ENCODE data around the gene RNF39. TPM values are rescaled to one million over a fixed set of nuclear protein-coding genes. Genes with fewer than 3 reads are reported as not detected.

The RNF39 gene
- total RNA-seq, 2 experiments from 2014 or later = not detected

GRCh38 chr6:30093951-30094661 is 18.5 kb upstream of the RNF39 start:
- Histone ChIP-seq H3K4me3 (ENCODE audit: low read depth, low read length, poor library complexity, severe bottlenecking) (no peak overlapping the region), H3K27ac (ENCODE audit: low read depth, low read length, poor library complexity, severe bottlenecking) (no peak overlapping the region), H3K36me3 (ENCODE audit: insufficient read depth, low read length) (no peaks in the 10 kb centered on the region), H4K20me1 (ENCODE audit: insufficient read depth, low read length) (no peaks in the 10 kb centered on the region), H3K4me2 (ENCODE audit: low read length) (no peak overlapping the region), H2AFZ (ENCODE audit: low read length) (no peak overlapping the region), H3K79me2 (ENCODE audit: insufficient read depth, low read depth, low read length) (no peaks in the 10 kb centered on the region), H3K9me3 (ENCODE audit: low read length) (no peaks in the 10 kb centered on the region), H3K4me1 (ENCODE audit: insufficient read depth, low read length, poor library complexity, severe bottlenecking) (no peaks in the 10 kb centered on the region), H3K9me2 (ENCODE audit: insufficient read depth, low read length) (no peaks in the 10 kb centered on the region)
- no TSS peak for BruUV-seq (replicated peaks)
- ChIA-PET CTCF (ENCODE audit: unreplicated experiment) (interaction anchor here (0.7 kb wide), 1 partner anchor 27 kb away, joined by 3 read pairs; the partner anchor contains the start of gene PPP1R11), POLR2A (no interaction called here)
- no peak for DNase-seq (ENCODE audit: low spot score)
- TF ChIP-seq CTCF (conservative IDR thresholded peaks at IDR 0.05; ENCODE audit: low read length) = no peak
- no peak for TF ChIP-seq EZH2phosphoT487 (IDR thresholded peaks at IDR 0.05; ENCODE audit: borderline replicate concordance, low read depth, low read length)
- intact Hi-C loops (cut with micrococcal nuclease; ENCODE audit: unreplicated experiment) = no loop called here

- Histone ChIP-seq H3K9me2 (ENCODE audit: insufficient read depth, low read length) (no peaks in the 10 kb centered on the region), H4K20me1 (ENCODE audit: insufficient read depth, low read length) (no peaks in the 10 kb centered on the region), H2AFZ (ENCODE audit: low read length) (no peak overlapping the region), H3K79me2 (ENCODE audit: insufficient read depth, low read depth, low read length) (no peaks in the 10 kb centered on the region), H3K36me3 (ENCODE audit: insufficient read depth, low read length) (no peaks in the 10 kb centered on the region), H3K4me2 (ENCODE audit: low read length) (no peak overlapping the region), H3K4me3 (ENCODE audit: low read depth, low read length, poor library complexity, severe bottlenecking) (no peak overlapping the region), H3K9me3 (ENCODE audit: low read length) (no peaks in the 10 kb centered on the region), H3K4me1 (ENCODE audit: insufficient read depth, low read length, poor library complexity, severe bottlenecking) (no peaks in the 10 kb centered on the region), H3K27ac (ENCODE audit: low read depth, low read length, poor library complexity, severe bottlenecking) (no peak overlapping the region)
- BruUV-seq (replicated peaks) = no TSS peak
- intact Hi-C loops (cut with micrococcal nuclease; ENCODE audit: unreplicated experiment) = no loop called here
- DNase-seq (ENCODE audit: low spot score) = no peak
- ChIA-PET POLR2A (no interaction called here), CTCF (ENCODE audit: unreplicated experiment) (no interaction called here)
- TF ChIP-seq EZH2phosphoT487 (IDR thresholded peaks at IDR 0.05; ENCODE audit: borderline replicate concordance, low read depth, low read length) (no peak), CTCF (conservative IDR thresholded peaks at IDR 0.05; ENCODE audit: low read length) (no peak)
Observed at GRCh38 chr6:30092852-30093543, 17.4 kb upstream of the RNF39 start.
